ENCODE data around the gene LRMDA. TPM values are rescaled to one million over a fixed set of nuclear protein-coding genes. Genes with fewer than 3 reads are reported as not detected.

The LRMDA gene
- total and polyA plus RNA-seq, 7 donors = 2.8 to 22.2 (median 9.0) TPM

GRCh38 chr10:75464478-75465449 lies 33.3 kb downstream of the LRMDA start:
- WGBS, 2 donors = 80 to 88% methylated on average over 10 of the region's 10 CpGs
- Histone ChIP-seq H3K4me1 (peaks cover 0 to 40% (median 30%) of the 10 kb centered on the region in 4 donors), H3K36me3 (no peaks in the 10 kb centered on the region), H3K4me3 (no peak overlapping the region), H3K9me3 (no peaks in the 10 kb centered on the region), H3K27ac (peak overlapping the region in 3 of 4 donors; percentile 13 to 71 (median 32)), H3K27me3 (no peaks in the 10 kb centered on the region)
- DNase-seq = no peak
- intact Hi-C loops (cut with DNase I) = no loop called here
- TF ChIP-seq CTCF (IDR thresholded peaks at IDR 0.05) (no peak), POLR2AphosphoS5 (IDR thresholded peaks at IDR 0.05) (peak in 2 of 4 donors; percentile 26 to 54), EP300 (IDR thresholded peaks at IDR 0.05) (peak in 1 of 4 donors; percentile 56), POLR2A (IDR thresholded peaks at IDR 0.05) (no peak)

- Histone ChIP-seq H3K27me3 (no peaks in the 10 kb centered on the region), H3K4me3 (no peak overlapping the region), H3K27ac (peak overlapping the region in 3 of 4 donors; percentile 13 to 71 (median 32)), H3K4me1 (peaks cover 0 to 46% (median 35%) of the 10 kb centered on the region in 4 donors), H3K9me3 (no peaks in the 10 kb centered on the region), H3K36me3 (no peaks in the 10 kb centered on the region)
- TF ChIP-seq CTCF (IDR thresholded peaks at IDR 0.05) (no peak), POLR2A (IDR thresholded peaks at IDR 0.05) (no peak), POLR2AphosphoS5 (IDR thresholded peaks at IDR 0.05) (no peak), EP300 (IDR thresholded peaks at IDR 0.05) (no peak)
- intact Hi-C loops (cut with DNase I) = no loop called here
- 88 to 96% methylated on average over 6 of the region's 6 CpGs for WGBS, 2 donors
- DNase-seq = no peak
These were observed 34.0 kb downstream of the LRMDA start for GRCh38 chr10:75465450-75465827.

GRCh38 chr10:75466001-75466400 lies 34.6 kb downstream of the LRMDA start:
- peak overlapping the region in 3 of 4 donors; percentile 13 to 71 (median 32) for H3K27ac ChIP-seq
- DNase-seq = no peak
- H3K36me3 ChIP-seq = no peaks in the 10 kb centered on the region
- WGBS, 2 donors = 90% methylated on average over 4 of the region's 4 CpGs
- H3K4me1 ChIP-seq = peaks cover 0 to 52% (median 40%) of the 10 kb centered on the region in 4 donors
- H3K4me3 ChIP-seq = no peak overlapping the region
- TF ChIP-seq POLR2AphosphoS5 (IDR thresholded peaks at IDR 0.05) (peak in 3 of 4 donors; percentile 42 to 71 (median 50)), POLR2A (IDR thresholded peaks at IDR 0.05) (no peak), EP300 (IDR thresholded peaks at IDR 0.05) (peak in 2 of 4 donors; percentile 21 to 22)
- intact Hi-C loops (cut with DNase I) = loop anchor here (2.0 kb wide), 1 partner anchor 63 kb away; no protein-coding TSS in a partner anchor
- H3K9me3 ChIP-seq = no peaks in the 10 kb centered on the region
- no peaks in the 10 kb centered on the region for H3K27me3 ChIP-seq

GRCh38 chr10:75466886-75467285 lies 35.5 kb downstream of the LRMDA start:
- Histone ChIP-seq H3K9me3 (no peaks in the 10 kb centered on the region), H3K36me3 (no peaks in the 10 kb centered on the region), H3K27me3 (no peaks in the 10 kb centered on the region), H3K27ac (peak overlapping the region in 1 of 4 donors; percentile 71), H3K4me1 (peaks cover 0 to 57% (median 44%) of the 10 kb centered on the region in 4 donors), H3K4me3 (no peak overlapping the region)
- no peak for TF ChIP-seq CTCF (IDR thresholded peaks at IDR 0.05)
- no peak for TF ChIP-seq POLR2A (IDR thresholded peaks at IDR 0.05)
- TF ChIP-seq EP300 (IDR thresholded peaks at IDR 0.05) = no peak
- peak in 1 of 4 donors; percentile 30 for TF ChIP-seq POLR2AphosphoS5 (IDR thresholded peaks at IDR 0.05)
- intact Hi-C loops (cut with DNase I) = loop anchor here (2.0 kb wide), 1 partner anchor 64 kb away; no protein-coding TSS in a partner anchor
- no peak for DNase-seq
- WGBS, 2 donors = 93 to 94% methylated on average over 6 of the region's 6 CpGs

- no peaks in the 10 kb centered on the region for H3K36me3 ChIP-seq
- peak overlapping the region; percentile 43 to 62 (median 54) for H3K27ac ChIP-seq
- H3K27me3 ChIP-seq = no peaks in the 10 kb centered on the region
- no peak overlapping the region for H3K4me3 ChIP-seq
- TF ChIP-seq CTCF (IDR thresholded peaks at IDR 0.05) (no peak), EP300 (IDR thresholded peaks at IDR 0.05) (no peak), POLR2A (IDR thresholded peaks at IDR 0.05) (no peak), POLR2AphosphoS5 (IDR thresholded peaks at IDR 0.05) (no peak)
- no peaks in the 10 kb centered on the region for H3K9me3 ChIP-seq
- DNase-seq = peak; percentile 72
- H3K4me1 ChIP-seq = peaks cover 0 to 57% (median 44%) of the 10 kb centered on the region in 4 donors
- intact Hi-C loops (cut with DNase I) = loop anchor here (2.0 kb wide), 1 partner anchor 40 kb away; no protein-coding TSS in a partner anchor
- 85 to 89% methylated on average over 7 of the region's 7 CpGs for WGBS, 2 donors
These were observed 37.2 kb downstream of the LRMDA start for GRCh38 chr10:75468612-75469005.

All from sigmoid colon (tissue), 7 donors.